HepG2 (cell line): ENCODE results near the gene SYT7. TPM values are rescaled to one million over a fixed set of nuclear protein-coding genes. Genes with fewer than 3 reads are reported as not detected.

Source experiments
- CEBPZ ChIP-seq: IDR thresholded peaks from 2 replicates; pipeline ENCODE4 v1.6.1; 2012; ENCODE audit warnings: low read length, improper control_type of control experiment
- HNF4G ChIP-seq, 2 experiments: sonication (generic) in 1 of 2; formaldehyde crosslinking in 1 of 2; IDR thresholded peaks; 2 replicates each; pipeline versions ENCODE4 v1.4.0 to v1.6.1; 2011 to 2020; ENCODE audit warnings: borderline replicate concordance in 2 of 2, low read depth in 2 of 2, mild to moderate bottlenecking in 2 of 2, low read length in 1 of 2, missing genetic modification reagents in 1 of 2, moderate library complexity in 1 of 2
- MIXL1 ChIP-seq: IDR thresholded peaks from 2 replicates; pipeline ENCODE4 v1.6.1; 2016
- MYC ChIP-seq: sonication (generic); formaldehyde crosslinking; IDR thresholded peaks from 2 replicates; pipeline ENCODE4 v1.9.0; 2021; ENCODE audit warnings: missing genetic modification reagents, borderline replicate concordance
- PHF21A ChIP-seq: sonication (generic); formaldehyde crosslinking; IDR thresholded peaks from 2 replicates; pipeline ENCODE4 v1.5.0; 2020; ENCODE audit warnings: mild to moderate bottlenecking, missing genetic modification reagents
- ZNF101 ChIP-seq: sonication (generic); formaldehyde crosslinking; IDR thresholded peaks from 2 replicates; pipeline ENCODE4 v1.4.0; 2020; ENCODE audit warnings: mild to moderate bottlenecking, low read depth, missing genetic modification reagents, borderline replicate concordance
- ZNF136 ChIP-seq: sonication (generic); formaldehyde crosslinking; IDR thresholded peaks from 2 replicates; pipeline ENCODE4 v1.8.1; 2022; ENCODE audit warnings: low read depth, mild to moderate bottlenecking, moderate library complexity, missing genetic modification reagents
- ZNF142 ChIP-seq: sonication (generic); formaldehyde crosslinking; IDR thresholded peaks from 2 replicates; pipeline ENCODE4 v1.4.0; 2020; ENCODE audit warnings: missing genetic modification reagents
- ZNF230 ChIP-seq: sonication (generic); formaldehyde crosslinking; IDR thresholded peaks from 2 replicates; pipeline ENCODE4 v1.4.0; 2020; ENCODE audit warnings: mild to moderate bottlenecking, missing genetic modification reagents
- ZNF253 ChIP-seq: sonication (generic); formaldehyde crosslinking; IDR thresholded peaks from 2 replicates; pipeline ENCODE4 v1.8.0; 2022; ENCODE audit warnings: mild to moderate bottlenecking, missing genetic modification reagents, borderline replicate concordance
- ZNF616 ChIP-seq: sonication (generic); formaldehyde crosslinking; IDR thresholded peaks from 2 replicates; pipeline ENCODE4 v1.5.0; 2020; ENCODE audit warnings: low read depth, mild to moderate bottlenecking, missing genetic modification reagents
- ZNF768 ChIP-seq: sonication (generic); formaldehyde crosslinking; IDR thresholded peaks from 2 replicates; pipeline ENCODE4 v1.4.0; 2020; ENCODE audit warnings: missing genetic modification reagents
- polyA plus RNA-seq, 8 experiments: library from polyadenylated mRNA; depleted of rRNA in 3 of 8; stranded (reverse) in 7 of 8; unstranded in 1 of 8; fragments of >200 nt; fragmentation: Illumina TruSeq in 4 of 8; extraction: Trizol in 4 of 8; gene quantifications; 2 replicates each; pipeline versions ENCODE4 v1.2.1 to v1.2.3, GENCODE V29; 2011 to 2016; ENCODE audit warnings: low read depth in 4 of 8, missing spikeins in 1 of 8, mixed read lengths in 1 of 8; ENCODE audit not compliant: insufficient read depth in 1 of 8
- total RNA-seq, 5 experiments: library from RNA; depleted of rRNA; stranded (reverse); fragments of >200 nt; fragmentation: Illumina TruSeq; extraction: Trizol; gene quantifications; 2 replicates each; pipeline ENCODE4 v1.2.3, GENCODE V29; 2016; ENCODE audit warnings: low read depth in 1 of 5
- TF ChIP-seq, protein P1 (sequence below), 2 experiments: sonication (generic) in 1 of 2; formaldehyde crosslinking in 1 of 2; IDR thresholded peaks; 2 replicates each; pipeline versions ENCODE4 v1.4.0 to v1.6.1; 2018 to 2020; ENCODE audit warnings: missing genetic modification reagents in 2 of 2, borderline replicate concordance in 1 of 2, low read depth in 1 of 2, mild to moderate bottlenecking in 1 of 2, missing biosample characterization in 1 of 2
- TF ChIP-seq, protein P2 (sequence below): sonication (generic); formaldehyde crosslinking; IDR thresholded peaks from 2 replicates; pipeline ENCODE4 v1.5.0; 2020; ENCODE audit warnings: missing genetic modification reagents, mild to moderate bottlenecking, borderline replicate concordance

SYT7 gene
- total and polyA plus RNA-seq, 2 of the 13 experiments (the other 11 are each of a cell fraction or from before 2014, with no cell fraction given), result 1.4 to 4.4 TPM

- TF ChIP-seq MYC, result peak; percentile 96
- TF ChIP-seq ZNF142 (CRISPR knock-in tag), result peak; percentile 99
- TF ChIP-seq MIXL1 (CRISPR knock-in tag), result peak; percentile 100
- TF ChIP-seq, protein P1, sequence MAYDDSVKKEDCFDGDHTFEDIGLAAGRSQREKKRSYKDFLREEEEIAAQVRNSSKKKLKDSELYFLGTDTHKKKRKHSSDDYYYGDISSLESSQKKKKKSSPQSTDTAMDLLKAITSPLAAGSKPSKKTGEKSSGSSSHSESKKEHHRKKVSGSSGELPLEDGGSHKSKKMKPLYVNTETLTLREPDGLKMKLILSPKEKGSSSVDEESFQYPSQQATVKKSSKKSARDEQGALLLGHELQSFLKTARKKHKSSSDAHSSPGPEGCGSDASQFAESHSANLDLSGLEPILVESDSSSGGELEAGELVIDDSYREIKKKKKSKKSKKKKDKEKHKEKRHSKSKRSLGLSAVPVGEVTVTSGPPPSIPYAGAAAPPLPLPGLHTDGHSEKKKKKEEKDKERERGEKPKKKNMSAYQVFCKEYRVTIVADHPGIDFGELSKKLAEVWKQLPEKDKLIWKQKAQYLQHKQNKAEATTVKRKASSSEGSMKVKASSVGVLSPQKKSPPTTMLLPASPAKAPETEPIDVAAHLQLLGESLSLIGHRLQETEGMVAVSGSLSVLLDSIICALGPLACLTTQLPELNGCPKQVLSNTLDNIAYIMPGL (CRISPR knock-in tag; IDR thresholded peaks at IDR 0.05; ENCODE audit: borderline replicate concordance in 1 of 2, low read depth in 1 of 2), result peak; percentile 86 to 98
- TF ChIP-seq ZNF253 (CRISPR knock-in tag), result peak; percentile 100
- peak; percentile 100 for TF ChIP-seq ZNF101 (CRISPR knock-in tag)
- TF ChIP-seq, protein P2, sequence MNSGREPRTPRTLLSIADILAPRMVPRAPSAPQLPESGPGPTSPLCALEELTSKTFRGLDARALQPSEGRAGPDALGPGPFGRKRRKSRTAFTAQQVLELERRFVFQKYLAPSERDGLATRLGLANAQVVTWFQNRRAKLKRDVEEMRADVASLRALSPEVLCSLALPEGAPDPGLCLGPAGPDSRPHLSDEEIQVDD (CRISPR knock-in tag), result peak; percentile 100
- peak; percentile 100 for TF ChIP-seq ZNF230
- peak; percentile 100 for TF ChIP-seq ZNF136 (CRISPR knock-in tag)
- peak; percentile 90 for TF ChIP-seq PHF21A
- TF ChIP-seq ZNF616 (CRISPR knock-in tag), result peak; percentile 99
- TF ChIP-seq ZNF768, result peak; percentile 92
- no peak for TF ChIP-seq CEBPZ
- 0 out of 2 replicates have a peak, but pooled peaks have one; percentile 19 for TF ChIP-seq HNF4G (IDR thresholded peaks at IDR 0.05; ENCODE audit: borderline replicate concordance, low read depth, low read length)
- TF ChIP-seq HNF4G (CRISPR knock-in tag; IDR thresholded peaks at IDR 0.05; ENCODE audit: borderline replicate concordance, low read depth), result peak; percentile 98
These were observed 13.4 kb downstream of the SYT7 start (continued) for GRCh38 chr11:61567286-61568061.
